ENCODE results near the gene SRPK1. TPM values are rescaled to one million over a fixed set of nuclear protein-coding genes. Genes with fewer than 3 reads are reported as not detected.

SRPK1 gene
- polyA plus RNA-seq, 1 donor = 16.0 TPM

GRCh38 chr6:35897486-35897885 is 23.4 kb downstream of the SRPK1 start:
- DNase-seq = no peak

GRCh38 chr6:35897036-35897435 is 23.9 kb downstream of the SRPK1 start:
- DNase-seq = no peak

GRCh38 chr6:35896228-35896627 is 24.7 kb downstream of the SRPK1 start:
- no peak for DNase-seq

- no peak for DNase-seq
These were observed 25.3 kb downstream of the SRPK1 start for GRCh38 chr6:35895560-35895959.

GRCh38 chr6:35894776-35895175 is 26.1 kb downstream of the SRPK1 start:
- peak; percentile 11 for DNase-seq

- no peak for DNase-seq
These were observed 27.7 kb downstream of the SRPK1 start for GRCh38 chr6:35893246-35893645.

GRCh38 chr6:35892482-35892881 is 28.4 kb downstream of the SRPK1 start:
- no peak for DNase-seq

- DNase-seq = no peak
These were observed 41.7 kb downstream of the SRPK1 start for GRCh38 chr6:35879151-35879550.

- no peak for DNase-seq
These were observed 44.0 kb downstream of the SRPK1 start for GRCh38 chr6:35876902-35877301.

- DNase-seq = no peak
These were observed 46.2 kb downstream of the SRPK1 start for GRCh38 chr6:35874730-35875129.

GRCh38 chr6:35859367-35859766 is 61.5 kb downstream of the SRPK1 start:
- no peak for DNase-seq

- no peak for DNase-seq
These were observed 63.0 kb downstream of the SRPK1 start for GRCh38 chr6:35857853-35858252.

- no peak for DNase-seq
These were observed 64.6 kb downstream of the SRPK1 start for GRCh38 chr6:35856250-35856649.

- DNase-seq = no peak
These were observed 67.9 kb downstream of the SRPK1 start for GRCh38 chr6:35852994-35853393.

- DNase-seq = no peak
These were observed 70.7 kb downstream of the SRPK1 start for GRCh38 chr6:35850208-35850607.

GRCh38 chr6:35844290-35844689 is 76.6 kb downstream of the SRPK1 start:
- DNase-seq = no peak

GRCh38 chr6:35842381-35842780 is 78.5 kb downstream of the SRPK1 start:
- no peak for DNase-seq

GRCh38 chr6:35839019-35839418 is 81.9 kb downstream of the SRPK1 start:
- no peak for DNase-seq

GRCh38 chr6:35833536-35833935 is 87.4 kb downstream of the SRPK1 start:
- no peak for DNase-seq

- no peak for DNase-seq
These were observed 89.5 kb downstream of the SRPK1 start for GRCh38 chr6:35831257-35832007.

- no peak for DNase-seq
These were observed 91.6 kb downstream of the SRPK1 start for GRCh38 chr6:35829306-35829705.

- DNase-seq = no peak
These were observed 96.2 kb downstream of the SRPK1 start for GRCh38 chr6:35824552-35825192.

- DNase-seq = no peak
These were observed 97.3 kb downstream of the SRPK1 start for GRCh38 chr6:35823601-35824000.

- DNase-seq = no peak
These were observed 103.4 kb downstream of the SRPK1 start for GRCh38 chr6:35817515-35817914.

GRCh38 chr6:35811699-35811995 is 109.3 kb downstream of the SRPK1 start:
- no peak for DNase-seq
